Breast epithelium (tissue), 3 donors: ENCODE results near the gene CADM2.

Experiments used
- CTCF ChIP-seq, 3 donors: fragments of 450-650 bp; IDR thresholded peaks; one replicate each; pipeline ENCODE4 v1.5.1; 2016 to 2017; ENCODE audit warnings: antibody characterized with exemption in 3 of 3, mild to moderate bottlenecking in 3 of 3, moderate library complexity in 3 of 3
- POLR2A ChIP-seq: fragments of 450-650 bp; IDR thresholded peaks from one replicate; pipeline ENCODE4 v1.6.1; 2016; ENCODE audit warnings: antibody characterized with exemption, mild to moderate bottlenecking, moderate library complexity

DNA sequence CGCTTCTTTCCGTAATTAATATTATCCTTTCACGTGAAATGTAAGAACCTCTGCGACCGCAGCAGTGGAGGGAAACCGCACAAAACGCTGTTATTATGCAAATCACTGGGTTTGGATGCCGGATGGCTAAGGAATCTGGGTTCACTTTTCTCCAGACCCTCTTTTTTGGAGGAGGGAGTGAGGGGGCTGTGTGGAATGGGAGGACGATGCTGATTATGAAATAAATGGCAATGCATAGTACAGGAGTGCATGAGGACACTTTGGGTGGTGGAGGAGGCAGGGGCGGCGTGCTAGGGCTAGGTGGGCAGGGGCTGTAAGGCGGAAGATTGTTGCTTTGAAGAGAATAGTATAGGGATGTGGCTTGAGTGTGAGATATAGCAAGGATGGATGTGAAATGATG is 1.8 kb downstream of the CADM2 start:
- TF ChIP-seq CTCF (IDR thresholded peaks at IDR 0.05) (no peak), POLR2A (no peak)
